ENCODE results near the gene CTNND1.

DNA sequence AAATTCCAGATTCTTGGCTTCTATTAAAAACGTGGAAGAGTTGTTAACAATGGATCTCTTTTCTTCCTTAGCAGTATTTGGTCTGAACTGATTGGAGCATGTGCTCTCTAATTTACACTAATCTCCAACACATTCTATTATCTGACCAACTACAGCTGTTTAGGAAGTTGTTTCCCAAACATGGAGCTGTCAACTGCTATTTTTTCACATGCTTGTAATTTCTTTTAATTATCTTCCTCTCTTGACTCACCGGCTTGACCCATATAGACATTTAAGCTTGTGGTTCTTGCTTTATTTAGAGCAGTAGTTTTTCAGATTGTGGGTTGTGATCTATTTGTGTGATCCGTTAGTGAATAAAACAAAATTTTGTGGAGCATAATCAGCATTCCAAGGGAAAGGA is 40.8 kb downstream of the CTNND1 start:
- TF ChIP-seq EP300 (IDR thresholded peaks at IDR 0.05; ENCODE audit: low read length), result no peak
- TF ChIP-seq ZNF780A (CRISPR knock-in tag; IDR thresholded peaks at IDR 0.05), result no peak
- TF ChIP-seq, protein P1, sequence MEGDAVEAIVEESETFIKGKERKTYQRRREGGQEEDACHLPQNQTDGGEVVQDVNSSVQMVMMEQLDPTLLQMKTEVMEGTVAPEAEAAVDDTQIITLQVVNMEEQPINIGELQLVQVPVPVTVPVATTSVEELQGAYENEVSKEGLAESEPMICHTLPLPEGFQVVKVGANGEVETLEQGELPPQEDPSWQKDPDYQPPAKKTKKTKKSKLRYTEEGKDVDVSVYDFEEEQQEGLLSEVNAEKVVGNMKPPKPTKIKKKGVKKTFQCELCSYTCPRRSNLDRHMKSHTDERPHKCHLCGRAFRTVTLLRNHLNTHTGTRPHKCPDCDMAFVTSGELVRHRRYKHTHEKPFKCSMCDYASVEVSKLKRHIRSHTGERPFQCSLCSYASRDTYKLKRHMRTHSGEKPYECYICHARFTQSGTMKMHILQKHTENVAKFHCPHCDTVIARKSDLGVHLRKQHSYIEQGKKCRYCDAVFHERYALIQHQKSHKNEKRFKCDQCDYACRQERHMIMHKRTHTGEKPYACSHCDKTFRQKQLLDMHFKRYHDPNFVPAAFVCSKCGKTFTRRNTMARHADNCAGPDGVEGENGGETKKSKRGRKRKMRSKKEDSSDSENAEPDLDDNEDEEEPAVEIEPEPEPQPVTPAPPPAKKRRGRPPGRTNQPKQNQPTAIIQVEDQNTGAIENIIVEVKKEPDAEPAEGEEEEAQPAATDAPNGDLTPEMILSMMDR (IDR thresholded peaks at IDR 0.05 in 2 of 3, conservative IDR thresholded peaks at IDR 0.05 in 1 of 3; ENCODE audit: insufficient read depth in 2 of 3, low read depth in 1 of 3, low read length in 3 of 3), result no peak
- TF ChIP-seq HEY1 (CRISPR knock-in tag; IDR thresholded peaks at IDR 0.05; ENCODE audit: borderline replicate concordance), result no peak
- no peak for TF ChIP-seq ZNF274 (IDR thresholded peaks at IDR 0.05; ENCODE audit: borderline replicate concordance, low read depth, low read length)
- TF ChIP-seq, protein P2, sequence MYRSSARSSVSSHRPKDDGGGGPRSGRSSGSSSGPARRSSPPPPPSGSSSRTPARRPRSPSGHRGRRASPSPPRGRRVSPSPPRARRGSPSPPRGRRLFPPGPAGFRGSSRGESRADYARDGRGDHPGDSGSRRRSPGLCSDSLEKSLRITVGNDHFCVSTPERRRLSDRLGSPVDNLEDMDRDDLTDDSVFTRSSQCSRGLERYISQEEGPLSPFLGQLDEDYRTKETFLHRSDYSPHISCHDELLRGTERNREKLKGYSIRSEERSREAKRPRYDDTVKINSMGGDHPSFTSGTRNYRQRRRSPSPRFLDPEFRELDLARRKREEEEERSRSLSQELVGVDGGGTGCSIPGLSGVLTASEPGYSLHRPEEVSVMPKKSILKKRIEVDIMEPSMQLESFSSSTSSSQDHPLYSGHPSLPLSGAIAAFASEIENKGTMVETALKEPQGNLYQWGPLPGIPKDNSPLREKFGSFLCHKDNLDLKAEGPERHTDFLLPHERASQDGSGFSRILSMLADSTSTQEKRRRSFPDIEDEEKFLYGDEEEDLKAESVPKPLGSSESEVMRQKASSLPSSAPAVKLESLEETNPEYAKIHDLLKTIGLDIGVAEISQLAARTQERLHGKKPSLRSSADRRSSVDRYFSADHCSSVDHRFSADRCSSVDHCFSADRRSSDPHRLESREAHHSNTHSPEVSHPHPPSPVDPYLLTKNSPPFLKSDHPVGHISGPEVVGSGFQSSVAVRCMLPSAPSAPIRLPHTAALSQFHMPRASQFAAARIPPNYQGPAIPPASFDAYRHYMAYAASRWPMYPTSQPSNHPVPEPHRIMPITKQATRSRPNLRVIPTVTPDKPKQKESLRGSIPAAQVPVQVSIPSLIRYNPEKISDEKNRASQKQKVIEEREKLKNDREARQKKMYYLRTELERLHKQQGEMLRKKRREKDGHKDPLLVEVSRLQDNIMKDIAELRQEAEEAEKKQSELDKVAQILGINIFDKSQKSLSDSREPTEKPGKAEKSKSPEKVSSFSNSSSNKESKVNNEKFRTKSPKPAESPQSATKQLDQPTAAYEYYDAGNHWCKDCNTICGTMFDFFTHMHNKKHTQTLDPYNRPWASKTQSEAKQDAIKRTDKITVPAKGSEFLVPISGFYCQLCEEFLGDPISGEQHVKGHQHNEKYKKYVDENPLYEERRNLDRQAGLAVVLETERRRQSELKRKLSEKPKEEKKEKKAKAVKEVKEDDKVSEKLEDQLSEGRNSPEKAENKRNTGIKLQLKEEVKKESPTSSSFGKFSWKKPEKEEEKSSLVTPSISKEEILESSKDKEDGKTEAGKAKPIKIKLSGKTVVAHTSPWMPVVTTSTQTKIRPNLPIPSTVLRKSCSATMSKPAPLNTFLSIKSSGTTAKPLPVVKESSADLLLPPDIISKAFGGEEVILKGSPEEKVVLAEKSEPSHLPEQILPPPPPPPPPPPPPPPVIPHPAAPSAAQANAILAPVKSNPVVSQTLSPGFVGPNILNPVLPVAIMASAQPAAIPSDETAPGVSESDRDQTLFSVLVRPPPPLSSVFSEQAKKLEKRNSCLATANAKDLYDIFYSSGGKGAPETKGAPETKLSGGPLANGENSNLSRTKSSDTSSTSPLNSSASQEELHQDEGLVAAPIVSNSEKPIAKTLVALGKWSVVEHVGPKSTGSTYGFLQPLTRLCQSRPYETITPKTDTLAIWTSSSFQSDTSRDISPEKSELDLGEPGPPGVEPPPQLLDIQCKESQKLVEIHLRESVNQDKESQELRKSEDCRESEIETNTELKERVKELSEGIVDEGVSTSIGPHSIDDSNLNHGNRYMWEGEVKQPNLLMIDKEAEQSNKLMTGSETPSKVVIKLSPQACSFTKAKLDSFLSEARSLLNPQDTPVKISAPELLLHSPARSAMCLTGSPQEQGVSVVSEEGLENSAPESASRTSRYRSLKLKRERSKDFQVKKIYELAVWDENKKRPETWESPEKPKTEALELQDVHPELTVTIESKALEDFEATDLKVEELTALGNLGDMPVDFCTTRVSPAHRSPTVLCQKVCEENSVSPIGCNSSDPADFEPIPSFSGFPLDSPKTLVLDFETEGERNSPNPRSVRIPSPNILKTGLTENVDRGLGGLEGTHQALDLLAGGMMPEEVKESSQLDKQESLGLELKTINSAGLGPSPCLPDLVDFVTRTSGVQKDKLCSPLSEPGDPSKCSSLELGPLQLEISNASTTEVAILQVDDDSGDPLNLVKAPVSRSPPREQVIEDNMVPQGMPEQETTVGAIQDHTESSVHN (IDR thresholded peaks at IDR 0.05; ENCODE audit: borderline replicate concordance in 1 of 2, low read depth in 1 of 2), result no peak
- TF ChIP-seq RFX5 (IDR thresholded peaks at IDR 0.05; ENCODE audit: low read depth, low read length), result no peak
- no peak for TF ChIP-seq RAD21 (CRISPR knock-in tag; conservative IDR thresholded peaks at IDR 0.05 in 1 of 2, IDR thresholded peaks at IDR 0.05 in 1 of 2)

Data from K562 (cell line).